Urothelium cell line (cell line): ENCODE data around the gene CDH23.
"Not testable (repeated sequence)": the region's sequence is repeated elsewhere in the genome, so short reads cannot be mapped to it uniquely, and the experiment has no call there.

Source experiments
- DNase-seq: peaks from one replicate; pipeline ENCODE4 v3.0.0; 2011; ENCODE audit warnings: low spot score, mixed read lengths
- FAIRE-seq: peaks from 2 replicates; lab custom pipeline; 2011; peaks lifted over from hg19 to GRCh38; lab: Jason Lieb, UNC

Gene CDH23

GRCh38 chr10:71850743-71851464, 454.2 kb downstream of the CDH23 start, which contains the start of gene PSAP:
Gene PSAP, minus strand, starts transcription at chr10:71851251. Its CDS starts 30 bp downstream, at chr10:71851221.
- DNase-seq (peak; percentile 100), FAIRE-seq (peak; percentile 97)

- not testable (repeated sequence) for DNase-seq, FAIRE-seq
These were observed 454.9 kb downstream of the CDH23 start for GRCh38 chr10:71851465-71852095.

GRCh38 chr10:71852355-71852937, 455.7 kb downstream of the CDH23 start:
- FAIRE-seq = no peak
- DNase-seq = no peak

GRCh38 chr10:71854031-71854430, 457.3 kb downstream of the CDH23 start:
- FAIRE-seq (no peak), DNase-seq (no peak)

GRCh38 chr10:71856619-71857018, 459.9 kb downstream of the CDH23 start:
- no peak for FAIRE-seq
- DNase-seq = no peak

- no peak for FAIRE-seq
These were observed 461.5 kb downstream of the CDH23 start for GRCh38 chr10:71857934-71858890.

GRCh38 chr10:71860243-71861029, 463.7 kb downstream of the CDH23 start:
- DNase-seq = peak; percentile 97
- no peak for FAIRE-seq

More at GRCh38 chr10:71857934-71858890, 461.5 kb downstream of the CDH23 start:
- DNase-seq = no peak

- FAIRE-seq (no peak), DNase-seq (no peak)
These were observed 466.5 kb downstream of the CDH23 start for GRCh38 chr10:71863203-71863602.

- peak; percentile 37 for DNase-seq
- FAIRE-seq = no peak
These were observed 468.2 kb downstream of the CDH23 start for GRCh38 chr10:71864911-71865361.
